GM12865 (cell line): ENCODE results near the gene CYFIP1.

Experiments used
- DNase-seq: peaks from one replicate; pipeline ENCODE4 v3.0.0; 2010; ENCODE audit warnings: low read depth
- H3K4me3 ChIP-seq: 2 replicates; pipeline ENCODE4 v1.5.1; 2011; ENCODE audit warnings: mild to moderate bottlenecking, low read depth, low read length, control low read depth
- TF ChIP-seq, protein P1 (sequence below): IDR thresholded peaks from 2 replicates; pipeline ENCODE4 v1.5.1; 2011; ENCODE audit warnings: low read length, control low read depth, low read depth, inconsistent platforms; ENCODE audit not compliant: insufficient read depth; ENCODE audit errors: missing control alignments

The CYFIP1 gene

DNA sequence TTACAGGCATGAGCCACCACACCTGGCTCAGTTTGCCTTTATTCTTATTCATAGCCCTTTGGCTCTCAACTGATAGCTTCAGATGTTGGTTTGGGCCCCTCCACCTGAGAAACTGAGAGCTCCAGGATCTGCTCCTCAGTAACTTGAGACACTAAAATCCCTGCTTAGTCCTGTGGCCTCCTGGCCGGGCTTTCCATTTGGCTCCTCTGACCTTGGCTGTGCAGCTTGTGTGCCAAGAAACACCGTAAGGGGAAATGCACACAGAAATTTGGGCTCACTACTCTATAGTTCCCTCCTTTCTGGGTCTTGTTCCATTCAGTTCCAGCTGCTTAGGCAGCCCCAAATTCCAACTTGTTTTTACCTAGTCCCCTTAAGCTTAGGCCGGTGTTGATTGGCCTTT is 116.8 kb downstream of the CYFIP1 start:
- no peak overlapping the region for H3K4me3 ChIP-seq
- TF ChIP-seq, protein P1, sequence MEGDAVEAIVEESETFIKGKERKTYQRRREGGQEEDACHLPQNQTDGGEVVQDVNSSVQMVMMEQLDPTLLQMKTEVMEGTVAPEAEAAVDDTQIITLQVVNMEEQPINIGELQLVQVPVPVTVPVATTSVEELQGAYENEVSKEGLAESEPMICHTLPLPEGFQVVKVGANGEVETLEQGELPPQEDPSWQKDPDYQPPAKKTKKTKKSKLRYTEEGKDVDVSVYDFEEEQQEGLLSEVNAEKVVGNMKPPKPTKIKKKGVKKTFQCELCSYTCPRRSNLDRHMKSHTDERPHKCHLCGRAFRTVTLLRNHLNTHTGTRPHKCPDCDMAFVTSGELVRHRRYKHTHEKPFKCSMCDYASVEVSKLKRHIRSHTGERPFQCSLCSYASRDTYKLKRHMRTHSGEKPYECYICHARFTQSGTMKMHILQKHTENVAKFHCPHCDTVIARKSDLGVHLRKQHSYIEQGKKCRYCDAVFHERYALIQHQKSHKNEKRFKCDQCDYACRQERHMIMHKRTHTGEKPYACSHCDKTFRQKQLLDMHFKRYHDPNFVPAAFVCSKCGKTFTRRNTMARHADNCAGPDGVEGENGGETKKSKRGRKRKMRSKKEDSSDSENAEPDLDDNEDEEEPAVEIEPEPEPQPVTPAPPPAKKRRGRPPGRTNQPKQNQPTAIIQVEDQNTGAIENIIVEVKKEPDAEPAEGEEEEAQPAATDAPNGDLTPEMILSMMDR, result no peak
- no peak for DNase-seq

DNA sequence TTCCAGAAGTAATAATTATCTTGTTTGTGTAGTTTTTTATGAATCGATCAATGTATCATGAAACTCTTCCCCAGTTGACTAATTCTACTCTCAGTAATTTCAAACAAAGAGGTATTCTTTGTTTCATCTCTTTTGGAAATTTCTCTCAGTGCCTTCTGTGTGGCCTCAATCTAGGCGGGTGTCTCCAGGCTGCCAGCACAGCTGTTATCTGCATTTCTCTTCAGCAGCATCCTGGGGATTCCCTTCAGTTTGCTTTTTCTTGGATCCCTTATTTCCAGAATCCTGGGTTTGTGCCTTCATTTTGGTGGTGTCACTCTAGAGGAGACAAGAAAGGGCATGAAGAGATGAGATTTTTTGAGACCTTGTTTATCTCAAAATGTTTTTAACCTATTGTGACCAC is 119.0 kb downstream of the CYFIP1 start:
- no peak overlapping the region for H3K4me3 ChIP-seq
- DNase-seq, result no peak
- TF ChIP-seq, protein P1, result no peak

DNA sequence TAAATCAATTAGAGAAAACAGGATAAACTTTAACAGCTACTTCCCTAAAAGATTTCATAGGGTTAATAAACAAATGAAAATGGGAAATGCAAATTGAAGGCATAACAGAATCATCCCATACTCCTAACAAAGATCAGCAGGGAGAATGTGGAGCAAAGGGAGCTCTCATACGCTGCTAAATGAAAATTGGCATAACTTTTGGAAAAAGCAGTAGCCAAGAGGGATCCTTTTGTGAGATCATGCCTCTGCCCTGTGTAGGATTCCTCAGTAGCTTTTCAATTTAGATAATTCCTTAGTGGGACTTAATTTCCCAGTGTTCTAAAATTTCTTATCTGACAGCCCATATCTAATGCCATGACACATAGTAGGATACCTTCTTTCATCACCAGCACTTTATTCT is 123.5 kb downstream of the CYFIP1 start:
- no peak overlapping the region for H3K4me3 ChIP-seq
- no peak for DNase-seq
- TF ChIP-seq, protein P1, result no peak

DNA sequence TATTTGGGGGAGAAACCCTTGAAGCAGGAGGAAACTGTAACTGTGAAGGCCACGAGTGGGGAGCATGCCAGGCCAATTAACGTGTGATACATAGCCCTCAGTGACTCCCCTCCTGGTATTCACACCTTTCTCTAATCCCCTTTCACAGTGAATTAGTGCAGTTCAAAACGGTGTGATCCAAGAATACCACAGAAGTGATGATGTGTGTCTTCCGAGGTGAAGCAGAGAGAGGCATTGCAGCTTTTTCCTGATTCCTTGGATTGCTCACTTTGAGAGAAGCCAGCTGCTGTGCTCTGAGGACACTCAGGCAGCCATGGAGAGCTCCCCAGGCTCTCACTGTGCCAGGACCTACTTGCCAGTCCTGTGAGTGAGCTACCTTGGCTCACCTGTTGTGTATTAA is 124.4 kb downstream of the CYFIP1 start:
- H3K4me3 ChIP-seq, result no peak overlapping the region
- DNase-seq, result no peak
- TF ChIP-seq, protein P1, result no peak

DNA sequence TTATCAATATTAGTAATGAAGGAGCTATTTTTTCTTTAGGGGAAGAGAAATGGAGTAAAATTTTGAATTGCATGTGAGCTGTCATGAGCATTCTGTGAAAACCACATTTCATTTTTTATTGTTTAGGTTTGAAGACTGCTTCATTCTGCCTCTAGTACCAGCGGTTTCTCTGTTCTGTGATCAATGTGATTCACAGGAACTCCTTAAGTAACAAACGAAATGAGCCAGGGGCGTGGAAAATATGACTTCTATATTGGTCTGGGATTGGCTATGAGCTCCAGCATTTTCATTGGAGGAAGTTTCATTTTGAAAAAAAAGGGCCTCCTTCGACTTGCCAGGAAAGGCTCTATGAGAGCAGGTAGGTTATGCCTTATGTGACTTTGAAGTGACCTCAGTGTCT is 128.7 kb downstream of the CYFIP1 start:
- TF ChIP-seq, protein P1, result no peak

DNA sequence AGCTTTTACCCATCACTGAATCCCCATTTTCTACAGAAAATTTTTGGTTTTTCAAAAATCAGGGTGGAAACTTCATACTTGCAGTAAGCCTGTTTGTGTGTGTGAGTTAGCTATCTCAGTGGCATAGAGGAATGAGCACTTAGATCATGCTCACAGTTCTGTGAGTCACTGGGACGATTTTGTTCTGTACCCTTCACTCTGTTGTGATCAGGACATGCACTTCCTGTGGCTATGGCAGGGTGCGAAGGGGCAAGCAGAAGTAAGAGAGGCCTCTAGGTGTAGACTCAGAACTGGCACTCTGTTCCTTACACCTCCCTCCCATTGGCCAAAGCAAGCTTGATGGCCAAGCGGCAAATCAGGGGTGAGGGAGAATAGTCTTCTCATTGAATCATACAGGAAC is 130.1 kb downstream of the CYFIP1 start:
- TF ChIP-seq, protein P1, result no peak
- no peak for DNase-seq

More for the DNA sequence above, 128.7 kb downstream of the CYFIP1 start:
- DNase-seq, result no peak
- H3K4me3 ChIP-seq, result no peak overlapping the region

DNA sequence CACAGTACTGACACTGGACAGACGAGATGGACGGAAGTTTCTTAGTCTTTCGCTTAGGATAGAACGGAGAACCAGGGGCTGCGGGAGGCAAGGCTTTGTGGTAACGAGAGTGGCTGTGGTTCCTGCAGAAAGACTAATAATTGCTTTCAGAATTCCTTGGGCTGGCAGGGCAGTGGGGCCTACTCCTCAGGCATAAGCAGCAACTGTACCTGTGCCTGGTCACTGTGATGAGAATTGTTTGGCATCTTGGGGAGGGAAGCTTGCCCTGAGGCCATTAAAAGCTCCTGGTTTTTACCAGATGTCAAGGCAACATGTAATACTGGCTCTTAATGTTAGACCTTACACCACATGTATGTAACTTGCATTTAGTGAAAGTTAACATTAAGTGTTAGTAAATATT is 134.1 kb downstream of the CYFIP1 start:
- TF ChIP-seq, protein P1, result no peak
- H3K4me3 ChIP-seq, result no peak overlapping the region
- DNase-seq, result no peak

More for the DNA sequence above, 130.1 kb downstream of the CYFIP1 start:
- H3K4me3 ChIP-seq, result no peak overlapping the region
